B cell (primary cell): ENCODE data around the gene NMNAT2. TPM values are rescaled to one million over a fixed set of nuclear protein-coding genes. Genes with fewer than 3 reads are reported as not detected.

Experiments used
- ATAC-seq: fragments of 200-7000 bp; cut with Tn5 transposase; one replicate; pipeline ENCODE4 v1.10.0; 2021; ENCODE audit warnings: low read depth, mild to moderate bottlenecking, moderate number of reproducible peaks, moderate library complexity
- CTCF ChIA-PET: fragments of 350-600 bp; sonication (Branson Sonifier 250); formaldehyde crosslinking; loops from one replicate; lab custom pipeline; 2021; ENCODE audit warnings: antibody characterized with exemption, inconsistent platforms; lab: Charles Lee
- POLR2A ChIA-PET: fragments of 350-600 bp; sonication (Branson Sonifier 250); formaldehyde crosslinking; loops from one replicate; lab custom pipeline; 2021; ENCODE audit warnings: antibody characterized with exemption; lab: Charles Lee
- DNase-seq: peaks from one replicate; pipeline ENCODE4 v3.0.0; 2013
- H2AFZ ChIP-seq: 2 replicates; pipeline ENCODE4 v1.6.1; 2012; ENCODE audit warnings: mild to moderate bottlenecking, low read depth, low read length; ENCODE audit not compliant: insufficient read depth, poor library complexity, severe bottlenecking
- H3K27ac ChIP-seq, 2 donors: 1 replicate in 1 of 2; 2 replicates in 1 of 2; pipeline ENCODE4 v1.5.1; 2012 to 2013; ENCODE audit warnings: low read length in 2 of 2, mild to moderate bottlenecking in 2 of 2, moderate library complexity in 1 of 2
- H3K27me3 ChIP-seq, 4 experiments: fragments of 200-600 bp in 1 of 4; sonication (generic) in 1 of 4; replicated peaks in 1 of 4; 1 replicate in 2 of 4; 2 replicates in 2 of 4; pipeline versions ENCODE4 v1.6.1 to v1.7.0; 2013 to 2016; ENCODE audit warnings: low read length in 3 of 4, mild to moderate bottlenecking in 2 of 4, mixed read lengths in 1 of 4, moderate library complexity in 1 of 4; ENCODE audit not compliant: insufficient read depth in 4 of 4, control insufficient read depth in 3 of 4; ENCODE audit errors: control extremely low read depth in 1 of 4
- H3K36me3 ChIP-seq, 2 experiments: replicated peaks in 1 of 2; 1 replicate in 1 of 2; 2 replicates in 1 of 2; pipeline versions ENCODE4 v1.6.1 to v1.7.1; 2013; ENCODE audit warnings: low read length in 1 of 2; ENCODE audit not compliant: insufficient read depth in 2 of 2, control insufficient read depth in 1 of 2; ENCODE audit errors: control extremely low read depth in 1 of 2, extremely low read depth in 1 of 2
- H3K4me1 ChIP-seq, 2 donors: fragments of 200-600 bp in 1 of 2; sonication (generic) in 1 of 2; 1 replicate in 1 of 2; 2 replicates in 1 of 2; pipeline versions ENCODE4 v1.5.1 to v1.6.1; 2013 to 2017; ENCODE audit warnings: low read length in 2 of 2; ENCODE audit not compliant: control insufficient read depth in 2 of 2, insufficient read depth in 2 of 2
- H3K4me2 ChIP-seq: replicated peaks from 2 replicates; pipeline ENCODE3; 2012; ENCODE audit warnings: mild to moderate bottlenecking, low read depth, low read length; ENCODE audit not compliant: poor library complexity, severe bottlenecking
- H3K4me3 ChIP-seq, 5 experiments: fragments of 200-600 bp in 1 of 5; sonication (generic) in 1 of 5; 1 replicate in 3 of 5; 2 replicates in 2 of 5; pipeline versions ENCODE4 v1.5.1 to v1.7.0; 2011 to 2016; ENCODE audit warnings: low read length in 4 of 5, mild to moderate bottlenecking in 4 of 5, low read depth in 2 of 5, control low read depth in 1 of 5, moderate library complexity in 1 of 5; ENCODE audit not compliant: insufficient read depth in 1 of 5; ENCODE audit errors: control extremely low read depth in 1 of 5, extremely low read depth in 1 of 5
- H3K79me2 ChIP-seq: fragments of 200-600 bp; sonication (generic); one replicate; pipeline ENCODE4 v1.6.0; 2016; ENCODE audit warnings: low read length; ENCODE audit not compliant: control insufficient read depth, insufficient read depth
- H3K9ac ChIP-seq: fragments of 200-600 bp; sonication (generic); 2 replicates; pipeline ENCODE4 v1.6.1; 2017; ENCODE audit warnings: mild to moderate bottlenecking, low read length, moderate library complexity
- H3K9me3 ChIP-seq, 3 donors: one replicate each; pipeline versions ENCODE4 v1.6.1 to v1.7.1; 2013; ENCODE audit warnings: low read length in 2 of 3; ENCODE audit not compliant: control insufficient read depth in 2 of 3, insufficient read depth in 1 of 3; ENCODE audit errors: control extremely low read depth in 1 of 3
- H4K20me1 ChIP-seq: 2 replicates; pipeline ENCODE4 v1.6.0; 2012; ENCODE audit warnings: mild to moderate bottlenecking, low read length; ENCODE audit not compliant: insufficient read depth, control insufficient read depth, poor library complexity, severe bottlenecking
- H3K27ac Mint-ChIP-seq: one replicate; pipeline ENCODE4 v1.8.0; 2021; ENCODE audit warnings: mixed read lengths
- H3K27me3 Mint-ChIP-seq: one replicate; pipeline ENCODE4 v1.8.0; 2021; ENCODE audit warnings: mixed read lengths
- H3K4me1 Mint-ChIP-seq: one replicate; pipeline ENCODE4 v1.8.0; 2021; ENCODE audit warnings: mixed read lengths
- H3K4me3 Mint-ChIP-seq: one replicate; pipeline ENCODE4 v1.8.0; 2021; ENCODE audit warnings: mixed read lengths
- H3K9me3 Mint-ChIP-seq: one replicate; pipeline ENCODE4 v1.8.0; 2022; ENCODE audit warnings: mixed read lengths; ENCODE audit not compliant: insufficient read depth
- CTCF ChIP-seq: fragments of 200-600 bp; IDR thresholded peaks from one replicate; pipeline ENCODE4 v1.8.0; 2022; ENCODE audit warnings: antibody characterized with exemption, mild to moderate bottlenecking
- EZH2 ChIP-seq: IDR thresholded peaks from 2 replicates; pipeline ENCODE4 v1.6.1; 2012; ENCODE audit warnings: borderline replicate concordance, low read depth, mild to moderate bottlenecking, moderate library complexity, low read length; ENCODE audit not compliant: insufficient read depth, poor library complexity, severe bottlenecking
- WGBS: methylation state at CpG from one replicate; pipeline ENCODE4 v1.1.5; 2013; ENCODE audit warnings: missing lambda C conversion rate; ENCODE audit not compliant: insufficient coverage; 5-methylcytosine and 5-hydroxymethylcytosine counted together
- intact Hi-C: fragments of 100-400 bp; cut with micrococcal nuclease; formaldehyde crosslinking; loops from one replicate; pipeline ENCODE4 v1.10.0; 2022
- polyA plus RNA-seq: library from polyadenylated mRNA; depleted of rRNA; stranded (reverse); fragments of >200 nt; gene quantifications from 2 replicates; pipeline ENCODE4 v1.2.3, GENCODE V29; 2012
- total RNA-seq, 2 donors: library from RNA; stranded (reverse); fragments of 120-200 nt in 1 of 2; gene quantifications; 1 replicate in 1 of 2; 2 replicates in 1 of 2; pipeline versions ENCODE4 v1.2.3 to v1.2.4, GENCODE V29; 2013 to 2022

Gene NMNAT2
- total and polyA plus RNA-seq, 2 donors (not counting 1 experiment from before 2014, with no cell fraction given): not detected

GRCh38 chr1:183293876-183294275 is 124.3 kb downstream of the NMNAT2 start:
- Histone ChIP-seq H3K4me2 (no peak overlapping the region), H3K27me3 (no peaks in the 10 kb centered on the region), H2AFZ (no peak overlapping the region), H3K4me1 (no peaks in the 10 kb centered on the region), H3K27ac (no peak overlapping the region), H4K20me1 (no peaks in the 10 kb centered on the region), H3K79me2 (no peaks in the 10 kb centered on the region), H3K9me3 (no peaks in the 10 kb centered on the region), H3K36me3 (no peaks in the 10 kb centered on the region), H3K4me3 (no peak overlapping the region), H3K9ac (no peak overlapping the region)
- ChIA-PET CTCF (no interaction called here), POLR2A (no interaction called here)
- ATAC-seq: no peak
- DNase-seq: no peak
- no CpG with 5 or more reads among the region's 1 CpG for WGBS
- Mint-ChIP-seq H3K27ac (no peak overlapping the region), H3K27me3 (peaks cover 14% of the 10 kb centered on the region), H3K4me3 (no peak overlapping the region), H3K9me3 (no peaks in the 10 kb centered on the region), H3K4me1 (no peaks in the 10 kb centered on the region)
- intact Hi-C loops: no loop called here
- TF ChIP-seq EZH2 (no peak), CTCF (no peak)

- H3K9ac ChIP-seq: no peak overlapping the region
- no peak overlapping the region for H3K4me3 ChIP-seq
- CTCF ChIA-PET: interaction anchor here (0.8 to 1.2 kb wide), 2 partner anchors 10 to 12 kb away, joined by 3 to 5 read pairs; no protein-coding TSS in a partner anchor
- no peak overlapping the region for H3K27ac ChIP-seq
- no peaks in the 10 kb centered on the region for H3K79me2 ChIP-seq
- H2AFZ ChIP-seq: no peak overlapping the region
- intact Hi-C loops: no loop called here
- no peaks in the 10 kb centered on the region for H3K4me1 Mint-ChIP-seq
- no peaks in the 10 kb centered on the region for H3K9me3 Mint-ChIP-seq
- H3K4me3 Mint-ChIP-seq: no peak overlapping the region
- no peak for ATAC-seq
- H3K27ac Mint-ChIP-seq: no peak overlapping the region
- H3K4me2 ChIP-seq: no peak overlapping the region
- no peaks in the 10 kb centered on the region for H4K20me1 ChIP-seq
- no peak for DNase-seq
- peaks cover 14% of the 10 kb centered on the region for H3K27me3 Mint-ChIP-seq
- no peaks in the 10 kb centered on the region for H3K36me3 ChIP-seq
- no peaks in the 10 kb centered on the region for H3K27me3 ChIP-seq
- H3K4me1 ChIP-seq: no peaks in the 10 kb centered on the region
- TF ChIP-seq CTCF (no peak), EZH2 (no peak)
- peaks cover 0 to 3% (median 0%) of the 10 kb centered on the region in 3 donors for H3K9me3 ChIP-seq
- POLR2A ChIA-PET: no interaction called here
- WGBS: 93% methylated on average over 6 of the region's 9 CpGs
Observed at GRCh38 chr1:183293241-183293640, 124.9 kb downstream of the NMNAT2 start.
